GM18505 (cell line): ENCODE measurements around the gene CENPP.

ENCODE experiments used
- ATAC-seq: cut with Tn5 transposase; IDR thresholded peaks from one replicate; pipeline ENCODE4 v1.9.1; 2021; ENCODE audit not compliant: unreplicated experiment
- POLR2A ChIP-seq: IDR thresholded peaks from 4 replicates; pipeline ENCODE4 v1.6.1; 2011; ENCODE audit warnings: borderline replicate concordance; ENCODE audit not compliant: insufficient read depth, insufficient read length; ENCODE audit errors: extremely low read depth

CENPP gene

DNA sequence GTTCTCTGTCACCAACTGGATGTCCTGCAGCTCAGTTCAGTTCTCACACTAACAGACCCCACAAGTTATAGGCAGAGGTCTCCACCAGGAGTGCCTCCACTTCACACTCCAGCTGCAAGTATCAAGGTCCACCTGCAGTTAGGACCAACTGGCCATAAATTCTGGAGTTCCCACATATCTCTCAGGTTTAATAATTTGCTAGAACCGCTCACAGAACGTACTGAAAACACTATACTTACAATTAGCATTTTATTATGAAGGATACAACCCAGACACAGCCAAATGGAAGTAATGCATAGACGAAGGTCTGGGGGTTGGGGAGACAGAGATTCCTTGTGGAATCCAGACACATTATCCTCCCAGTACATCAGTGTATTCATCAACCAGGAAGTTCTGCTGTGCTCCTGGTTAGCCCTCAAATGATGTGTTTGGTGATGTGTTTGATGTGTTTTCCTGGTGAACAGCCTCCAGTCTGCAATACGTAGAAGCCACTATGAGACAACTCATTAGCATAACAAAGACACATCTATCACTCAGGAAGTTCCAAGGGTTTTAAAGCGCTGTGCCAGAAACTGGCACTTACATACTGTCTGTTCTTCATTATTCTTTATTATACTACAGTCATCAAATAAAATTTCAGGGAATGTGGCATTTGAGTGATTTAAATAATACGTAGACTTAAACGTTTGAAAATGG is 53.3 kb downstream of the CENPP start:
- no peak for TF ChIP-seq POLR2A
- ATAC-seq = no peak

DNA sequence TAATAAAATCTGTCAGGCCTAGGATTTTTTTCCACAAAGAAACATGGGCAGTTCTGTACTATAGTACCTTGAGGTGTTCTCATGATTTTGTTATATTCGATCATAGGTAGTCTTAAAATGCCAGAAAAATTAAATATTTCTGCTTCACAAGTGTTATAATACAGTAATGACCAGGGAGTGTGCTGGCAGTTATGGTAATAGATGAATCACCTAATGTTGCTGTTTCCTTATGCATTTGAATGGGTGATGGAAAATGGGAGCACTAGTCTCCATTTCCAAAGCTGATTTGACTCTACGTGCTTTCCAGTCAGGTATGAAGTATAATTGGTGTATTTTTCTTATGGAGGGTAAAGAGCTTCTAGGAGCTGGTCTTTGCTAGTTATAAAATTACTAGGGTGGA is 54.9 kb downstream of the CENPP start:
- TF ChIP-seq POLR2A = no peak
- ATAC-seq = no peak

DNA sequence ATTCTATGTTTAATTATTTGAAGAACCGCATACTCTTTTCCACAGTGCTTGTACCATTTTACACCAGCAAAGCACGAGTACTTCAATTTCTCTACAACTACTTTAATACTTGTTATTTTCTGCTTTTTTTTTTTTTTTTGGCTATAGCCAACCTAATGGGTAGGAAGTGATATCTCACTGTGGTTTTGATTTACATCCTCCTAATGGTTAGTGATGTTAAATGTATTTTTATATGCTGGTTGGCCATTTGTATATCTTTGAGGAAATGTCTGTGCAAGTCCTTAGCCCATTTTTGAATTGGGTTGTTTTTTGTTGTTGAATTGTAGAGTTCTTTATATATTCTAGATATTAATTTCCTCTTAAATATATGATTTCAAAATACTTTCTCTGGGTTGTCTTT is 56.0 kb downstream of the CENPP start:
- no peak for TF ChIP-seq POLR2A
- ATAC-seq = no peak

DNA sequence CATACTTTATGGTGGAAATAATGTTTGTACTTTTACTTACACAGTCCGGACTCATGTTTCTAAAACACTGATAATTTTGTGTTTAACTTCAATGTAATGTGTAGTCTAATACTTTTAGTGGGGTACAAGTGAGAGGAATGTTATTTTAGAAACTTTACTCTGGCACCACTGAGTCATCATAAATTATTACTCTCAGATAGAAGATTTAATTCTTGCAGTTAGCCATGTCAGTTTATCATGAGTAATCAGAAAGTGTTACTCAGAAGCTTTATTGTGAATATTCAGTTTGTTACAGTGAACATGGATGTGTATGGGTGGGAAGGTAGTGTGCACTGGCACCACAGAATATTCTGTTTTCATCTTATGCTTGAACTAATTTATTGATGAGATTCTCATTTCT is 58.6 kb downstream of the CENPP start:
- no peak for TF ChIP-seq POLR2A
- ATAC-seq = no peak

GRCh38 chr9:92385001-92385400 is 59.2 kb downstream of the CENPP start:
- no peak for TF ChIP-seq POLR2A
- no peak for ATAC-seq

GRCh38 chr9:92385477-92385876 is 59.7 kb downstream of the CENPP start:
- TF ChIP-seq POLR2A = no peak
- ATAC-seq = no peak

- no peak for TF ChIP-seq POLR2A
- no peak for ATAC-seq
Measured at GRCh38 chr9:92385953-92386352, 60.2 kb downstream of the CENPP start.

DNA sequence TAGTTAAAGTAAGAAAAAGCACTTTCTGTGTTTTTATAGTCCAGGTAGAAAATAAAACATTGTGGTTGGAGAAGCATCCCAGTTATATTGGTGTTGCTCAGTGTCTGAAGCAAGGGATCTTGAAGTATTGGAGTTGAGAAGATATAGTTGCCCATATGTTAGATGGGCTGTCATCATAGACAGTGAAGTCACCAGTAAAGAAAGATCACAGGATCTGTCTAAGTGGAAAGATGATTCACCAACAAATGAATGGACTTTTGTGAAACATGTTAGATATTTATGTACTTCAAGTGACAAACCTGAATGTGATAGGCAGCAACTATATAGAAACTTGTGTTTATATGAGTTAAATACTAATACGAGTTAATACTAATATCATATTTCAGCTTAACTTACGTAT is 66.9 kb downstream of the CENPP start:
- no peak for TF ChIP-seq POLR2A

DNA sequence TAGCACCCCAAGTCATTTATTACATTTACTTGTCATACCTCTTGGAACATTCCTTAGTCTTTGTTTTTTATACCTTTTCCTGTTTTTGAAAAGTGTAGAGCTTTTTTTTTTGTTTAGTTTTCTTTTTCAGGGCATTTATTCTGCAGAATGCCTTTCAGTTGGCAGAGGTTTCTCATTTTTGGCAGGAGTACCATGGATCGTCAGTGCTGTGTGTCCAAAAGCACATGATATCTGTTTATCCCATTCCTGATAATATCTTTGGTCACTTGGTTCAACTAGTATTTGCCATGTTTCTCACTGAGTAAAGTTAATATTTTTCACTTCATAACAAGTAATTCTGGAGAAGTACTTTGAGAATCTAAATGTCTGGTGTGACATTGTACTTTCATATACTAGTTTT is 67.9 kb downstream of the CENPP start:
- no peak for TF ChIP-seq POLR2A
- ATAC-seq = no peak

More for the DNA sequence above, 66.9 kb downstream of the CENPP start:
- no peak for ATAC-seq

DNA sequence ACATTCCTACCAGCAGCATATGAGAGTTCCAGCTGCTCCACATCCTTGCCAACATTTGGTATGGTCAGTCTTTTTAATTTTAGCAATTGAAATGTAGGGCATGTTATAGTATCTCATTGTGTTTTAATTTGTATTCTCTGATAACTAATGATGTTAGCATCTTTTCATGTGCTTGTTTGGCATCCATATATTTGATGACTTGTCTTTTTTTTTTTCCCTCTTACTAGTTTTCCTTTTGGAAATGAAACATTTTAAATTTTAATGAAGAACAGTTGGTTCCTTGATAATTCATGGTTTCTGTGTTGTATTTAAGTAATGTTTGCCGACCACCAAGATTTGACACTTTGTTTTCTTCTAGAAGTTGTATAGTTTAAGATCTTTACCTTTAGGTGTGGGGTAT is 69.9 kb downstream of the CENPP start:
- TF ChIP-seq POLR2A = no peak
- no peak for ATAC-seq

DNA sequence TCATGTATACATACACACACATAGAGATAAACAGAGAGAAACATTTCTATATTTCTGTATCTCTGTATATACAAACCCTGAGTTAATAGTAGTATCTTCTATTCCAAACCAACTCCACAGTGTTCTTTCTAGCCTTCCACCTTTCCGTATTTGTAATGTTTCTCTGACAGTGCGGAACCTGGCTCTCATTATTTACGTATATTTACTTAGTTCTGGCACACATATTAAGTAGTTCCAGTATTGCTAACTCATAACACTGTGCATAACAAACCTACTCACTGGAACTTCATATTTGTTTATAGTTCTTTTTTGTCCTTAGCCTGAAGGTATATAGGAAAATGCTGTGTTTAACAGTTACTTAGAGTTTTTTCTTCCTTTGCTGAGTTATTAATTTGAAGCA is 72.1 kb downstream of the CENPP start:
- ATAC-seq = no peak
- TF ChIP-seq POLR2A = no peak

- no peak for ATAC-seq
Measured at GRCh38 chr9:92402360-92402759, 76.6 kb downstream of the CENPP start.

GRCh38 chr9:92402826-92403745 is 77.3 kb downstream of the CENPP start:
- no peak for ATAC-seq
- TF ChIP-seq POLR2A = no peak

More at GRCh38 chr9:92402360-92402759, 76.6 kb downstream of the CENPP start:
- no peak for TF ChIP-seq POLR2A

- ATAC-seq = no peak
- TF ChIP-seq POLR2A = no peak
Measured at GRCh38 chr9:92404042-92404836, 78.5 kb downstream of the CENPP start, which contains the start of gene OGN. OGN (minus strand) TSS chr9:92404578; CDS start chr9:92403407, 1,171 bp downstream.

- no peak for TF ChIP-seq POLR2A
- no peak for ATAC-seq
Measured at GRCh38 chr9:92405818-92406217, 80.1 kb downstream of the CENPP start.
